Activated T-helper 9 cell treated with anti-CD3 and anti-CD28 coated beads, Interleukin-2, amount 50 U/mL, for 16 hours (primary cell): Measurements from ENCODE around the gene PCDHGB3.

ENCODE experiments used
- DNase-seq: peaks from one replicate; pipeline ENCODE4 v3.0.0-alpha.2; 2020; ENCODE audit warnings: low read depth

PCDHGB3 gene

GRCh38 chr5:141419074-141419880 lies 49.2 kb downstream of the PCDHGB3 start:
- no peak for DNase-seq

GRCh38 chr5:141420855-141421488 lies 50.9 kb downstream of the PCDHGB3 start, which contains the start of gene PCDHGA11:
PCDHGA11 (plus strand) TSS chr5:141421051; CDS start chr5:141421228, 177 bp downstream.
- DNase-seq: no peak

GRCh38 chr5:141421489-141421855 lies 51.4 kb downstream of the PCDHGB3 start:
- no peak for DNase-seq
